IPS-18c (cell line): ENCODE data around the gene KCNF1.

Source experiments
- H3K4me3 ChIP-seq: 2 replicates; pipeline ENCODE4 v1.7.0; 2013; ENCODE audit warnings: low read depth, mild to moderate bottlenecking, low read length, moderate library complexity; ENCODE audit not compliant: insufficient read depth
- H3K9me3 ChIP-seq: one replicate; pipeline ENCODE4 v1.6.1; 2013; ENCODE audit warnings: mild to moderate bottlenecking, low read length, moderate library complexity; ENCODE audit not compliant: control insufficient read depth, insufficient read depth

The KCNF1 gene, protein sequence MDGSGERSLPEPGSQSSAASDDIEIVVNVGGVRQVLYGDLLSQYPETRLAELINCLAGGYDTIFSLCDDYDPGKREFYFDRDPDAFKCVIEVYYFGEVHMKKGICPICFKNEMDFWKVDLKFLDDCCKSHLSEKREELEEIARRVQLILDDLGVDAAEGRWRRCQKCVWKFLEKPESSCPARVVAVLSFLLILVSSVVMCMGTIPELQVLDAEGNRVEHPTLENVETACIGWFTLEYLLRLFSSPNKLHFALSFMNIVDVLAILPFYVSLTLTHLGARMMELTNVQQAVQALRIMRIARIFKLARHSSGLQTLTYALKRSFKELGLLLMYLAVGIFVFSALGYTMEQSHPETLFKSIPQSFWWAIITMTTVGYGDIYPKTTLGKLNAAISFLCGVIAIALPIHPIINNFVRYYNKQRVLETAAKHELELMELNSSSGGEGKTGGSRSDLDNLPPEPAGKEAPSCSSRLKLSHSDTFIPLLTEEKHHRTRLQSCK

DNA sequence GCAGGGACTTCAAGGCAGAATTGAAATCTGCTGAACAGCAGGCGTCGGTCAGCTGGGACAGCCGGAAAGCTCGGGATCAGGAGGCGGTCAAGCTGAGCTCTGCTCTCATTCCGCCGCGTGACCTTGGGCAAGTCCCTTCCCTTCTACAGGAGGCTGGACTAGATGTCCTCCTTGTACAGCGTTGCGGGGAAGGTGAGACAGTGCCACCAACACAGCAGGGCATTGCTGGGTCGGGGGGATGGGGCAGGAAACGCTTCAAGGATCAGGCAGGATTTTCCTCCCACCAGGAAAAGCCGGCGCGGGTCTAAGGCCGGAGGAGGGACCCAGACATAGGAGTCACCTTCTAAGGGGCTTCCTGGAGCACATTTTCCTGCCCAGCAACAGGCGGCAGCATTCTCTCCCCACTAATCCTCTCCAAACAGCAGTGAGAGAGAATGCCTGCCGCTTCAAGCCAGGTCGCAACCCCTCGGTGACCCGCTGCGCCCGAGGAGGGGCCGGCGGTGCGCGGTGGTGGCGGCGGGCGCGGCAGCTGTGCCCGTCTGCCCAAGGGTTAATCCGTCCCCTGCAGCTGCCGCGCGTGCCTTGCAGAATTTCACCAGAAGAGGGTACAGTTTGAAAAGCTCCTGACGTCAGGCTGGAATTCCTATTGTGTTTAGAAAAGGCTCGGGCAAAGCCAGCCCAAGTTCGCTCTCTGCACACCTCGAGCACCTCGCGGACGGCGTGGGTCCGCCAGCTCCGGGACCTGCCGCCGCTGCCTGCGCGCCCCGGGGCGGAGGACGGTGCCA, at the start of gene KCNF1:
KCNF1 (plus strand) TSS at position 644 of the 785 bp plus-strand sequence. CDS start 493 bp downstream, outside the sequence.
- H3K4me3 ChIP-seq: peak within 1 kb of the TSS; percentile 55
- H3K9me3 ChIP-seq: no peaks in the 10 kb centered on the region

DNA sequence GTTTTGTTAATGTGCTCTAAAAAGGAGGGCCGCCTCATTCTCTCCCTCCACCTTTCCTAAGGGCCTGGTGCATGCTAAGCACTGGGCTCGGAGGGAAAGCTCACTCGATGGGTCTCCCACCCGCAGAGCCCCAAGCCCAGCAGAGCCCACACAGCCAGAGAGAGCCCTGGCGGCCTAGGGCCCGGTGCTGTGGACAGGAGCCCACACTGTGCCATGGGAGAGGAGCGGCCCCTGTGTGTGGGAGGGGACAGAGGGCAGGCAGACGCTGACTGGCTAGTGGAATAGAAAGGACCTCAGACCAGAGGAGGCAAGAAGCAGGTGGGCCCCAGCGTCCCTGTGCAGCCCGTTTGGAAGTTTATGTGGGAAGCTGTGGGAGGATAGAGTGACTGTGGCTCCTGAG, 49.4 kb upstream of the KCNF1 start:
- Histone ChIP-seq H3K4me3 (no peak overlapping the region), H3K9me3 (no peaks in the 10 kb centered on the region)

DNA sequence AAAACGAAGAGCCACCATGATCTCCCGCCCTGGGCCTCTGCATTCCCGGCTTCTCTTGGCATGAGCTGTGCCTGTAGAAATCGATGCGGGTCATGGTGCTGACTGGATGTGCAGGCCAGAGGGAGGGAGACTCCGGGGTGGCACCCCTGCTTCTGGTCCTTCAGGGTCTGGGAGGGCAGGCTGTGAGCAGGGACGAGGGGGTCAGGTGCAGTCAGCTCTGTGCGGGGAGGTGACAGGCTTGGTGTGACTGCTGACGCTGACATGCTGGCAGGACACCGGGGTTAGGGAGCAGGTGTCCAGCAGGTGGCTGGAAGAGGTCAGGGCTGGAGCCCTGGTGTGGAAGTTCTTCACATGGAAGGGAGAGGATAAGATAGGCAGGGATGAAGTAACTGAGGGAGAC, 48.7 kb upstream of the KCNF1 start:
- no peak overlapping the region for H3K4me3 ChIP-seq
- H3K9me3 ChIP-seq: no peaks in the 10 kb centered on the region

DNA sequence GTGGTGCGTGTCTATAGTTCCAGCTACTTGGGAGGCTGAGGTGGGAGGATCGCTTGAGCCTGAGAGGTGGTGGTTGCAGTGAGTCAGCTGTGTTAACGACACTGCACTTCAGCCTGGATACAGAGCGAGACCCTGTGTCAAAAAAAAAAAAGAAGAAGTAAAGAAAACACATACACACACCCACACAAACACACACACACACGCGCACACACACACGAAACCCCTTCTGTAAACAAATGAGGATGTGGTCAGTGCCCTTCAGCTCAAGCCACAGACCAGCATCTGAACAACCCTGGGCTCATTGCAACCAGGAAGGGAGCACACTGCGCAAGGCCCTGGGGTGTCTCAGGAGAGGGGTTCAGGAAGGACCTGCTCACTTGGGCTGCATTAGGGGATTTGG, 47.9 kb upstream of the KCNF1 start:
- Histone ChIP-seq H3K9me3 (no peaks in the 10 kb centered on the region), H3K4me3 (no peak overlapping the region)

DNA sequence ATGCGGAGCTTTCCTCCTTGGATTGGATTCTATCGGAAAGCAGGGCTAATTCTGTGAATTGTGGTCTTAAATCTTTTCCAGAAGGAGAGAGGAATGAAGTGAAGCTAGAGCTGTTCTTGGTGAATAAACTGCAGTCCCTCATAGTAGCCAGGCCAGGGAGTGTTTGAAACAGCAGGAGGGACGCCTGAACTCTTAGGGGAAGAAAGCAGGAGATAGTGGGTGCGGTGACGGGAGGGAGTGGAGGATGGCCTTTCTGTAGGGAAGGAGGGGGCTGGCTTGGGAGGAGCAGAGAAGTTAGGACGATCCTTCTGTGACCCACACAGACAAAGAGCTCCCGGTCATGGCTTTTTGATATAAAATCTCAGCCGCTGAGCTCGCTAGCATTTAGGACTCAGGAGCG, 47.5 kb upstream of the KCNF1 start:
- H3K9me3 ChIP-seq: no peaks in the 10 kb centered on the region
- no peak overlapping the region for H3K4me3 ChIP-seq

DNA sequence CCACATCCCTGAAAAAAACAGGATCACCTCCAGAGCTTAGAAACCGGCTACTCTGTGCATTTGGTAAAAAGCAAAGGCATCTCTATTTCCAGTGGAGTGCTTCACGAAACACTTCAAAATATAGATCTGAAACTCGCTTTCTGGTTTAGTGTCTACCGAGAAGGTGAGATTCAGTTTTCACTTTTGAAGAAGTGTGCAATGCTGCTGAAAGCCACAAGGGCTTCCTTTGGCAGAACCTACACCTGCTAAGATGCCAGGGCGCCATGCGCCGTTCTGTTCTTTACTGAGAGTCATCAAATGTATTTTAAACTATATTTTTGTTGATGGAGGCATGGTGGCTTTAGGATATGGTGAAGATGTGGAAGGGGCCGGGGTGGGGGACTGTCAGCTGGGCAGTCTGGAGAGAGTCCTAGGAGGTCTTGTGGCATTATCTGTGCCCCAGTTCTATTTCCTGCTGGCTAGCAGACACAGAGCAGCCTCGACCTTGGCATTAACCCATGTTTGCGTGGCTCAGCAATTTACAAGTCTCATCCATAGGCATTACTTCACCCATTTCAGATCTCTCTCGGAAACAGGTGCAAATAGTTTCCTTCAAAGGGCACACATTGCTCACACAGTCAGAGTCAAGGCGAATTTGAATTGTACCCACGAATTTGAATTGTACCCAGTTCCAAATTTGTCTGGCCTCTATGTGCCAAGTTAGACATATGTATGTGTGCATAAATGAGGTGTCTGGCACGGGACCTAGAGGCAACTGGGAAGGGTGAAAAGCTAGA, 46.7 kb upstream of the KCNF1 start:
- Histone ChIP-seq H3K4me3 (no peak overlapping the region), H3K9me3 (no peaks in the 10 kb centered on the region)

DNA sequence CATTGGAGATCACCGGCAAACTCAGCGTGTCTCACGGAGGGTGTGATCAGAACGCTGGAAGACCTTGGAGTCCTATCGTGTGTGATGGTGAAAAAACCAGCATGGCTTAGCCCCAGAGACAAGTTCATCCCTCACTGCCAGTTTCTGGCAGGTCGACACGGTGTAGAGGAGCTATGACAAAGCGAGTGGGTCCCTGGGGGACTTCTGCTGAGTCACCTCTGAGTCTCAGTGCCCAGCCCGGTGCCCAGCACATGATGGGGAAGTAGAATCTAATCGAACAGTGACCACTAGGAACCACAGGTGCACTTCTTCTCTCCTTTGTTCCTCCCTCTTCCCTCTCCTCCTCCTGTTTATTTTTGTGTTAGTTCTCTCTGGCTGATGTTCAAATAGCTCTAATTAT, 45.9 kb upstream of the KCNF1 start:
- no peak overlapping the region for H3K4me3 ChIP-seq
- H3K9me3 ChIP-seq: no peaks in the 10 kb centered on the region

DNA sequence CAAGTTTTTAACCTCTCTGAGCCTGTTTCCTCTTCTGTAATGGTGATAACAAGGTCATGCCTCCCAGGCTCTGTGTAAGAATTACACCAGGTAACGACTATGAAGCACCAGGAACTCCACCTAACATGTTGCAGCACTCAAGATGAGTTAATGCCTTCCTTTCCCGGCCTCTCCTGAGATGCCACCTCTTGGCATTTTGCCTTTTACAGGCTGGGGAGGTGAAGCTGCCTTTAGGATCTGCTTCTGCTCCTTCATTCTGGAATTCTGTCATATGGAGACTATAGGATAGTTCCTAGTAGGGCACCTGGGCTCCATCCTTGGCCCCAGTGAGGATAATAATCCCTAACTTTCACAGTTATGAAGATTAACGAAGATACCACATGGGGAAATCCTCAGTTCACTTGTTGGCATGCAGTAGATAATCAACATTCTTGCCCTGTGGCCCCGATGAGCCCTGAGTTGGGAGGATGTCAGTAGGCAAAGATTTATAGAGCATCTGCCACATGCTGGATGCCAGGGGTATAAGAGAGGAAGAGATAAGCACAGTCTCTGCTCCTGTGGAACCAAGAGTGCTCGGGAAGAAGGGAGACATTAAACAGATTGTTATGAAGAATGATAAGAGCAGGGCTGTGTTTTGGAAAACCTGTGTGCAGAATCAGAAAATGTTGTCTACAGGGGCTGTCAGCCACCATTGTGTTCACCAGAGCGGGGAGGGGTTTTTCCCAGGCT, 43.9 kb upstream of the KCNF1 start:
- Histone ChIP-seq H3K9me3 (no peaks in the 10 kb centered on the region), H3K4me3 (no peak overlapping the region)

DNA sequence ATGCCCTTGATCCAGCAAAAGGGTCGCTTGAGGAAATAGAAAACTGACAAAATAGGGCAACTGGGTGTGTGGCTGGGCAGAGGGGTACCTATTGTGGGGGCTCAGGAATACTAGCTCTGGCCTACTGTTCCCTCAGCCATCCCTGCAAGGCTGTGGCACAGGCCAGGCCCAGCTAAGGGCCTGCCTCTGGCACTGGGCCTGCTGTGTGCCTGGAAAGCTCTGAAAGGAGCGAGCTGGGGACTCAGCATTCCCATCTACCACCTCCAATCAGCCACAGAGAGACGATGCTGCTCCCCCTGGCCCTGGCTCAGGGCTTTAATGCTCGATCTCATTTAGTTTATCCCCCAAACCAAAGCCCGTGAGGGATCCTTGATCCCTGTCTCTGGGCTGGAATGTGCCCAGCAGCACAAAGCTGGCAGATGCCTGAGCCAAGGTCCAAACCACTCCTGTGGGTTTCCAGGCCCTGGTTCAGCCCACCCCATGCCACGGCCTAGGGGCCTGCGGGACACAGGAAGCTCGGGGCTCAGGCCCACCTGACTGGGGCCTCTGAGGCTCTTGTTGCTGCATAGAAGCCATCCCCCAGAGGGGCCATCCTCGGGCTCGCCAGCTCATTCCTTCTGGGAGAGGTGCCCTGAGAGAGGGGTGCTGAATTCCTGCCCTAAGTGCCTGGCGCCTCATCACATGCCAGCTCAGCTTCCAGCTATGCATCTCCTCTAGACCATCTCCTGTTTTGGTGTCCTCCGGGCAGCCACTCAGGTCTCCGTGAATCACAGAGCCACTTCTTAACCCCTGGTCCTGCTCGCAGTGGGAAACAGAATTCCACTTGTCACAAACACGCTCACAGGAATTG, 43.0 kb upstream of the KCNF1 start:
- Histone ChIP-seq H3K9me3 (no peaks in the 10 kb centered on the region), H3K4me3 (no peak overlapping the region)

DNA sequence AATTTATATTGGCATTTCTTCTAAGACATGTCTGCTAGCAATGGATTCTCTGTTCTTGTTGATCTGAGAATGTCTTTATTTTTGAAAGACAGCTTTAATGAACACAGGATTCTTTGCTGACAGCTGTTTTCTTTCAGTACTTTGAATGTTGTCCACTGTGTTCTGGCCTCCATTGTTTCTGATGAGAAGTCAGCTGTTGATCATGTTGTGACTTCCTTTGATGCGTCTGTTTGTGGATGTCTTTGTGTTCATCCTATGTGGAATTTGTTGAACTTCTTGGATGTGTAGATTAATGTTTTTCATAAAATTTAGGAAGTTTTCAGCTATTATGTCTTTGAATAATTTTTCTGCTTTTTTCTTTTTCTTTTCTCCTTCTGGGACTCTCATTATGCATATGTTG, 39.8 kb upstream of the KCNF1 start:
- H3K4me3 ChIP-seq: no peak overlapping the region
- H3K9me3 ChIP-seq: no peaks in the 10 kb centered on the region

DNA sequence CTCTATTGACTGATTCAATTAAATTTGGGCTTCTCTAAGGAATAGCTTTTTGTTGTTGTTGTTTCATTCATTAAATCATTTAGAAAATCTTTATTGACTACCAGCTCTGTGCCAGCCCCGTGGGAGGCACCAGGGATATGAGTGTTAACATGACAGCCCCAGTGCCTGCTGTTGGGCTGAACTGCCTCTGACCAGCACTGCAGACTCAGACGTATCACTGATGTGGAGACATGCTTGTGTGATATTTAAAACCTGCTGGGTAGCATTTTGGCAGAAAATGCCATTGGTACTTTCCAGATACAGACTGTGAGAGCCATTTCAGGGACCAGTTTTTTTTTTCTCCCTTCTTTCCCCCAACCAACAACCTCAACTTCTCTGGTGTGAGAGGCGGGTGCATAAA, 38.6 kb upstream of the KCNF1 start:
- no peak overlapping the region for H3K4me3 ChIP-seq
- no peaks in the 10 kb centered on the region for H3K9me3 ChIP-seq

DNA sequence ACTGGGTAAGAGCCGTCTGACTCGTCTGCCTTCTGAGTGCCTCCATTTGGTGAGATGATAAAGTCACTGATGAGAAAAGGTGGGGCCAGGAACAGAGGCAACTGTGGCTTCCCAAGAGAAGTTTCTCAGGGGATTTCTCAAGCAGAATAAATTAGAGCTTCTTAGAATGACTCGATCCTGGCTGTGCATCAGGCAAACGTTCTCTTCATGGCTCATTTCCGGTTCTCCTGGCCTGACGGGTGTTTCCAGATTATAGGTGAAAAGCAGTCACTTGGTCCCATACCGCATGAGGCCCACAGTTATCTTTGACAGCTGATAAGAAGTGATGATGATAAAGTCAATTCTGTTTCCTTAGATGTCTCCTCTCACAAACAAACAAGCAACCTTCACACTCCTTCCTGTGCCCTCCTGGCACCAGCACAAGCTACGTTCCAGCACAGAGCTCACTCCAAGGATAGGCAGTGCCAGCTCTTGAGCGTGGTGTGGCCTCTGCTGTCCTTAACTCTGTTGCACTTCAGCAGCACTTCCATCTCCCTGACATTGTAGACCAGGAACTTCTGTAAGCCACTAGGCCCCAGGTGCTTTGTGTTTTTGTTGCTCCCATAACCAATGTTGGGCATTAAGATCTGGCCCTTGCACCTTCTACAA, 37.8 kb upstream of the KCNF1 start:
- Histone ChIP-seq H3K9me3 (no peaks in the 10 kb centered on the region), H3K4me3 (no peak overlapping the region)

DNA sequence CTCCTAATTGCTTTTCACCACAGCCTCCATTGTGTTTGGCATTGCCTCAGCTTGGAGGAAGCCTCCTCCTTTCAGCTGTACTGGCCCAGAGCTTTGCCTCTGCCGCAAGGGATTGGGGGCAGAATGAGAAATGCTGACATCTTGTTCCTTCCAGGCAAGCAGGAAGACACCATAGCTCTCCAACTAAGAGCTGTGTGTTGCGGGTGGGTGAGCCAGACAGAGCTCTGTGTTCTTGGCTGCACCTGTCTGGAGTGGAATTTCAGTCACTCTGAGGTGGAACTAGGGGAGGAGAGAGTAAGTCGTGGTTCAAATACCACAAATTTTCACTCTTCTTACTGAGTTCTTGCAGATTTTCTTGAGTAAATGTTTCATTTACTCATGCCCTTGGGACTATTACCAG, 36.6 kb upstream of the KCNF1 start:
- no peak overlapping the region for H3K4me3 ChIP-seq
- H3K9me3 ChIP-seq: no peaks in the 10 kb centered on the region

DNA sequence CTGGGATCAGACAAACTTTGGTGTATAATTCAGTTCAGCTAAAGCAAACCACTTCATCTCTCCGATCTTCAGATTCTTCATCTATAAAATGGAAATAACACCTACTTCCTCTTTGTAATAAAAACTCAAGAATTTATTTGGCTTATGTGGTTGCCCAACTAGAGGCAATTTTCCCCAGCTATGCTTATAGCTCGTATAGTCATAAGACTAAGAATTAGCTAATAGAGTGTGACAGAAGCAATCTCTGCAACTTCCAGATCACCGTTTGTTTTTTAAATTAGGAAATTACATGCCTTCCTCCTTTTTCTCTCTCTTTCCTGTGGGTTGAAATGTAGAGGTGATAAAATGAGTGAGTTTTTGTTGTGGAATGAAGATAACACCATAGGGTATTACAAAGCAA, 35.3 kb upstream of the KCNF1 start:
- Histone ChIP-seq H3K9me3 (no peaks in the 10 kb centered on the region), H3K4me3 (no peak overlapping the region)

DNA sequence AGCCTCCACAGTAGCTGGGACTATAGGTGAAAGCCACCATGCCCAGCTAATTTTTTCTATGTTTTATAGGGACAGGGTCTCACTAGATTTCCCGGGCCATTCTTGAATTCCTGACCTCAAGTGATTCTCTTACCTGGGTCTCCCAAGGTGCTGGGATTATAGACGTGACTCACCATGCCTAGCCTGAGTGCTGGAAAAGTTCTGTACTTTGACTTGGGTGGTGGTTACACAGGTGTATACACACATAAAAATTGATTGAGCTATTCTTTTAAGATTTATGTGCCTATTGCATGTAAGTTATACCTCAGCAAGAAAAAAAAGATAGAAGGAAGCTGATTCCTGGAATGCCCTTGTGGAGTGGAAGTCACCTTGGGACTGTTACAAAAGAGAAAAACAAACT, 34.8 kb upstream of the KCNF1 start:
- no peak overlapping the region for H3K4me3 ChIP-seq
- no peaks in the 10 kb centered on the region for H3K9me3 ChIP-seq

DNA sequence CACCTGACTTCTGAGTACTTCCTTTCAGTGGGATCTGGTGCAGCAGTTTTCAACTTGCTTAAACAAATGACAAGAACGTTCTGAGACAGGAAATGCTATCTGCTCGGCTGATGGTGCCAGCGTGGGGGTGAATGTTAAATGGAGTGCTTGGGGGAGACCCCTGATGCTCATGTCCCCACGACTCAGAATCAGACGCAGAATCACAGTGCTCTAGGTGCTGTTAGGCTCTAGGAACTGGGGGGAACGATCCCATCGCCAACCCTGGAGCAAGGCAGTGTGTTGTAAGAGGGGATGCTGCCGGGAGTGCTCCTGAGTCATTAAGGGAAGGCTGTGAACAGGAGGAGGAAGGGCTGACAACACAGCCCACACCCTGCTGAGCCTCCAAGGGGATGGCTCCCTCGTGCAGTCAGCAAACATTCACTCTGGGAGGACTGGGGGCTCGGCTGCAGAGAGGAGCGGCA, 34.1 kb upstream of the KCNF1 start:
- Histone ChIP-seq H3K9me3 (no peaks in the 10 kb centered on the region), H3K4me3 (no peak overlapping the region)
